CD4-positive, alpha-beta T cell (primary cell): Measurements from ENCODE around the gene RGS12. TPM values are rescaled to one million over a fixed set of nuclear protein-coding genes. Genes with fewer than 3 reads are reported as not detected.
A peak's percentile ranks its signal among the peaks of the same experiment; 100 is the strongest.
"Not testable (repeated sequence)": the region's sequence is repeated elsewhere in the genome, so short reads cannot be mapped to it uniquely, and the experiment has no call there.

Source experiments
- ATAC-seq: fragments of 200-7000 bp; cut with Tn5 transposase; one replicate; pipeline ENCODE4 v1.10.0; 2022; ENCODE audit warnings: mild to moderate bottlenecking; ENCODE audit not compliant: poor library complexity
- CTCF ChIA-PET: fragments of 350-600 bp; sonication (Branson Sonifier 250); formaldehyde crosslinking; loops from one replicate; lab custom pipeline; 2021; ENCODE audit warnings: antibody characterized with exemption, inconsistent platforms; lab: Charles Lee
- POLR2A ChIA-PET: fragments of 350-600 bp; sonication (Branson Sonifier 250); formaldehyde crosslinking; loops from one replicate; lab custom pipeline; 2021; ENCODE audit warnings: antibody characterized with exemption, inconsistent platforms; lab: Charles Lee
- DNase-seq, 14 experiments: peaks; one replicate each; pipeline ENCODE4 v3.0.0-alpha.2; 2013 to 2020; ENCODE audit warnings: mixed read lengths in 2 of 14
- H3K27ac ChIP-seq, 2 donors: one replicate each; pipeline versions ENCODE4 v1.5.1 to v1.7.0; 2013; ENCODE audit warnings: low read length in 2 of 2, low read depth in 1 of 2, mild to moderate bottlenecking in 1 of 2
- H3K27me3 ChIP-seq, 2 experiments: 1 replicate in 1 of 2; 2 replicates in 1 of 2; pipeline versions ENCODE4 v1.6.1 to v1.7.0; 2013; ENCODE audit warnings: low read length in 2 of 2, control low read depth in 1 of 2, mild to moderate bottlenecking in 1 of 2, moderate library complexity in 1 of 2; ENCODE audit not compliant: insufficient read depth in 2 of 2, control insufficient read depth in 1 of 2
- H3K36me3 ChIP-seq: one replicate; pipeline ENCODE4 v1.6.1; 2013; ENCODE audit warnings: low read length, control low read depth; ENCODE audit not compliant: insufficient read depth
- H3K4me1 ChIP-seq: one replicate; pipeline ENCODE4 v1.6.1; 2013; ENCODE audit warnings: low read length, control low read depth; ENCODE audit not compliant: insufficient read depth
- H3K4me3 ChIP-seq: one replicate; pipeline ENCODE4 v1.5.1; 2013; ENCODE audit warnings: mild to moderate bottlenecking, low read length, moderate library complexity
- H3K9me3 ChIP-seq, 2 experiments: 1 replicate in 1 of 2; 2 replicates in 1 of 2; pipeline versions ENCODE4 v1.6.1 to v1.7.0; 2013; ENCODE audit warnings: low read length in 2 of 2, mild to moderate bottlenecking in 2 of 2, control low read depth in 1 of 2, moderate library complexity in 1 of 2; ENCODE audit not compliant: control insufficient read depth in 1 of 2, insufficient read depth in 1 of 2
- H3K27ac Mint-ChIP-seq: one replicate; pipeline ENCODE4 v1.8.0; 2020; ENCODE audit warnings: mixed read lengths
- H3K27me3 Mint-ChIP-seq: one replicate; pipeline ENCODE4 v1.8.0; 2021; ENCODE audit warnings: mixed read lengths
- H3K36me3 Mint-ChIP-seq: one replicate; pipeline ENCODE4 v1.8.0; 2021; ENCODE audit warnings: low read depth, mixed read lengths
- H3K4me1 Mint-ChIP-seq: one replicate; pipeline ENCODE4 v1.8.0; 2021; ENCODE audit warnings: low read depth, mixed read lengths
- H3K4me3 Mint-ChIP-seq: one replicate; pipeline ENCODE4 v1.8.0; 2020; ENCODE audit warnings: mild to moderate bottlenecking, mixed read lengths
- H3K9me3 Mint-ChIP-seq: one replicate; pipeline ENCODE4 v1.8.0; 2020; ENCODE audit warnings: mixed read lengths
- intact Hi-C, 2 experiments: fragments of 100-400 bp; cut with DNase I in 1 of 2; cut with micrococcal nuclease in 1 of 2; formaldehyde crosslinking; loops; one replicate each; pipeline versions ENCODE4 v1.15.1 to v1.9.0; 2023 to 2025; cut with DNase I, micrococcal nuclease
- total RNA-seq, 174 experiments: library from RNA in 2 of 174; stranded (reverse) in 2 of 174; gene quantifications; one replicate each; pipeline ENCODE4 v1.2.3 and lab custom pipeline; 2021 to 2026
- TF ChIP-seq, protein P1 (sequence below): fragments of 200-600 bp; IDR thresholded peaks from one replicate; pipeline ENCODE4 v1.8.0; 2022; ENCODE audit warnings: antibody characterized with exemption, mild to moderate bottlenecking

Gene RGS12
- total RNA-seq, 2 experiments from 2014 or later, result 14.1 to 16.9 TPM

DNA sequence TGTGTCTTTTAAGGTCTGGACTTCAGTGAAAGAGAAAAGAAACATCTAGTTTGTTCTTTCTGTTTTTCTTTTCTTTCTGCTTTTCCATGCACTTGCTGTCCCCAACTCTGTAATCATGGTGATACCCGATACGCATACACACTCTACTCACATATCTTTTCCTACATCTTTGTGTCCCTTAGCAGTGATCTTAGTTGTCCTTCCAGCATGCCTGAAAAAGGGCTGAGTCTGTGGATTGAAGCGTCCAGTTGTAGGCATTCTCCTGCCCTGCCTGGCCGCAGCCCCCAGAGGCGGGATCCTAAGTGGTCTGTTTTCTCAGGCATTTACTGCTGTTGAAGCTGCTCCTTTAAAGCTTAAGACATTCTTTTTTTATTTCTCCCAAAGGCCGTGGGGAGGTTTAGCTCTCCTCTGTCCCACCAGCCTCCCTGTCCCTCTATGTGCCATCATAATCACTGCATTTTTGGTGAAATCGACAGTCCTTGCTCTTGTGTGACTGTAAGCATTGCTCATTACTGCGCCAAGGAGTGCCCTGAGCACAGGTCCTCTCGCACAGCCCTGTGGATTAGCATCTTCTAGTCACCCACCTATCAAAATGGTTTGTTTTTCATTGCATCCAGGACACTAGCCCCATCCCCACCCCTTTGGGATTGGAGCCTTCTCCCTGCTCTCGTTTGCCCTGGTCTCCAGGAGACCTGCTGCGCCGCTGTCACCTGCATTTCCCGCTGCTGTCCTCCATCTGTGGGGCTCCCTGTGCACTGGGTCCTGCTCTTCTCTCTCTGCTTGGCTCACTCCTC, 4.4 kb downstream of the RGS12 start:
- CTCF ChIA-PET, result no interaction called here
- Mint-ChIP-seq H3K27me3 (no peaks in the 10 kb centered on the region), H3K4me3 (peak overlapping the region; percentile 64)

DNA sequence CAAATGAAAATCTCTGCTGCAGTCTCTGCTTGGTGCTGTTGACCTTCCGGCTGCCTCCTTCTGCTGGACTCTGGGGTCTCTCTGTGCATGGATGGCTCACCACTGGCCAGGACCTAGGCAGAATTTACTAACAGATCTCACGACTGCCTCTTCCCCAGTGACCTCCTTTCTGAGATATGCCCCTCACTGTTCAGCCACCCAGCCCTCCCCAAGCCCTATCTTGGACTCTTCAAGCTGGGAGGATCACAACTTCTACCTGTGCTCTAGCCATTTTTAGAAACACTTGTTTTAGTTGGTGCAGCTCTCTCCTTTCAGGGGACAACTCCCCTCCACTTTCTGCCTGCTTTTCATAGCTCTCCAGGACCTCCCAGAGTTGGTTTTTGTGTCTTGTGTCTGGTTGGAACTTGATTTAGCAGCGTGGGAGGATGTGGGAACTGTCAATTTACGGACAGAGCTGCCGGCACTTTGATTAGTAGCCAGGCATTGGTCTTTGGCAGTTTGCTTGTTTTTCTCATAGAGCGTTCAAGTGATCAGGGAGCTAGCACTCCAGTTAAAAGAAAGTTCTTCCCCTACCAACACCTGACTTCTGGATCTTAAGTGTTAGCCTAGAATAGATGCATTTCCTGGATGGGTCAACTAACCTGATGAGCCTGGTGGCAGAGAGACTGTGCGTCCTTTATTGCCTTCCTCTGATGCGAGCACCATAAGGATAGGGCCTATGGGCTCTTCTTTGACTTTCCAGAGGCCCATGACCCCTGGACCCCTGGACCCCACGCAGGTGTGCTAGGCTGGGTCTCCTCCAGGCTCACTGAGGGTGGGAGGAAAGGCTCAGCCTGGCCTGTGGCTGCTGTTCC, 6.5 kb downstream of the RGS12 start:
- TF ChIP-seq, protein P1, sequence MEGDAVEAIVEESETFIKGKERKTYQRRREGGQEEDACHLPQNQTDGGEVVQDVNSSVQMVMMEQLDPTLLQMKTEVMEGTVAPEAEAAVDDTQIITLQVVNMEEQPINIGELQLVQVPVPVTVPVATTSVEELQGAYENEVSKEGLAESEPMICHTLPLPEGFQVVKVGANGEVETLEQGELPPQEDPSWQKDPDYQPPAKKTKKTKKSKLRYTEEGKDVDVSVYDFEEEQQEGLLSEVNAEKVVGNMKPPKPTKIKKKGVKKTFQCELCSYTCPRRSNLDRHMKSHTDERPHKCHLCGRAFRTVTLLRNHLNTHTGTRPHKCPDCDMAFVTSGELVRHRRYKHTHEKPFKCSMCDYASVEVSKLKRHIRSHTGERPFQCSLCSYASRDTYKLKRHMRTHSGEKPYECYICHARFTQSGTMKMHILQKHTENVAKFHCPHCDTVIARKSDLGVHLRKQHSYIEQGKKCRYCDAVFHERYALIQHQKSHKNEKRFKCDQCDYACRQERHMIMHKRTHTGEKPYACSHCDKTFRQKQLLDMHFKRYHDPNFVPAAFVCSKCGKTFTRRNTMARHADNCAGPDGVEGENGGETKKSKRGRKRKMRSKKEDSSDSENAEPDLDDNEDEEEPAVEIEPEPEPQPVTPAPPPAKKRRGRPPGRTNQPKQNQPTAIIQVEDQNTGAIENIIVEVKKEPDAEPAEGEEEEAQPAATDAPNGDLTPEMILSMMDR, result no peak
- Histone ChIP-seq H3K9me3 (peaks cover 0 to 8% of the 10 kb centered on the region in 2 experiments), H3K4me3 (no peak overlapping the region), H3K27me3 (no peaks in the 10 kb centered on the region), H3K27ac (no peak overlapping the region), H3K36me3 (no peaks in the 10 kb centered on the region), H3K4me1 (peaks cover 34% of the 10 kb centered on the region)
- intact Hi-C loops, result loop anchor here in 1 of 2 experiments (10.0 kb wide), 2 partner anchors 335 to 655 kb away; partner anchors contain the start of genes GRK4 and NOP14
- POLR2A ChIA-PET, result no interaction called here
- ATAC-seq, result no peak
- no peaks in the 10 kb centered on the region for H3K27me3 Mint-ChIP-seq
- H3K36me3 Mint-ChIP-seq, result no peaks in the 10 kb centered on the region
- no peak overlapping the region for H3K27ac Mint-ChIP-seq
- CTCF ChIA-PET, result no interaction called here
- H3K4me3 Mint-ChIP-seq, result no peak overlapping the region
- peaks cover 80% of the 10 kb centered on the region for H3K4me1 Mint-ChIP-seq
- no peaks in the 10 kb centered on the region for H3K9me3 Mint-ChIP-seq
- DNase-seq, result no peak

More for the DNA sequence above, 4.4 kb downstream of the RGS12 start:
- Mint-ChIP-seq H3K9me3 (no peaks in the 10 kb centered on the region), H3K27ac (no peak overlapping the region), H3K36me3 (no peaks in the 10 kb centered on the region), H3K4me1 (peaks cover 71% of the 10 kb centered on the region)
- Histone ChIP-seq H3K36me3 (no peaks in the 10 kb centered on the region), H3K27ac (no peak overlapping the region), H3K4me3 (no peak overlapping the region), H3K27me3 (no peaks in the 10 kb centered on the region), H3K4me1 (peaks cover 29% of the 10 kb centered on the region), H3K9me3 (peaks cover 0 to 8% of the 10 kb centered on the region in 2 experiments)
- DNase-seq (no peak), ATAC-seq (no peak)
- POLR2A ChIA-PET, result no interaction called here
- intact Hi-C loops, result loop anchor here in 1 of 2 experiments (10.0 kb wide), 2 partner anchors 332 to 658 kb away; partner anchors contain the start of genes GRK4 and NOP14
- TF ChIP-seq, protein P1, result no peak

DNA sequence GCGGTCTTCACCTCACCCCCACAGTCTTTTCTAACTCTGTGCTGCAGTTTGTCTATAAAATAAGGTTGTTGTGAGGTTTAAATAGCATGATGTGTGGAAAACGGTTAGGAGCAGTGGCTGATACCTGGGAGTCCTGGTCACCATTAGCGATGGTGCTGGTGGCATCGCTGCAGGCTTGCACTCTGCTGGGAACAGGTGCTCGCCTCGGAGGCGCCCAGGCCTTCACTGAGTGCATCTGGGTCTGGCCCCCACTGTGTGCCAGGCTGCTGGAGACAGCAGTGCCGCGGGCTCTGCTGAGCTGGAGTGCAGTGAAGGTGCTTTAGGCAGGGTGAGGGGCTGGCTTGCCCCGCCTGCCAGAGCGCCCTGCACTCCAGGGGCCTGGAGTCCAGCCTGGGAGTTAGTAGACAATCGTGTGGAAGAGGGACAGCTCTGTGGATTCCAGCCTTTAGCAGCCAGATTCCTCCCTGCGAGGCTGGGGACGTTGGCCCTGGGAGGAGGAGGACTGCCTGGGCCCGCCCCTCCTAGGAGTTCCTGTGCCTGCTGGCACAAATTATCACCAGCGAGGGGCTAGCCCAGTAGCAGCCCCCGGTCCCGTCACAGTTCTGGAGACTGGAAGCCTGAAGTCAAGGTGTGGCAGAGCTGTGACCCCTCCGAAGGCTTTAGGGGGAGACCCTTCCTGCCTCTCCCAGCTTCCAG, 7.3 kb downstream of the RGS12 start:
- DNase-seq, result no peak
- Histone ChIP-seq H3K27me3 (no peaks in the 10 kb centered on the region), H3K27ac (no peak overlapping the region), H3K9me3 (peaks cover 0 to 8% of the 10 kb centered on the region in 2 experiments), H3K4me3 (no peak overlapping the region), H3K36me3 (no peaks in the 10 kb centered on the region), H3K4me1 (peaks cover 41% of the 10 kb centered on the region)
- H3K36me3 Mint-ChIP-seq, result no peaks in the 10 kb centered on the region
- TF ChIP-seq, protein P1, result no peak
- no peak overlapping the region for H3K4me3 Mint-ChIP-seq
- no peak for ATAC-seq
- H3K27me3 Mint-ChIP-seq, result no peaks in the 10 kb centered on the region
- POLR2A ChIA-PET, result no interaction called here
- CTCF ChIA-PET, result no interaction called here
- no peaks in the 10 kb centered on the region for H3K9me3 Mint-ChIP-seq
- H3K27ac Mint-ChIP-seq, result no peak overlapping the region
- peaks cover 83% of the 10 kb centered on the region for H3K4me1 Mint-ChIP-seq
- intact Hi-C loops, result loop anchor here (10.0 kb wide), 3 partner anchors 55 to 655 kb away; partner anchors contain the start of genes GRK4 (in 1 of the 2) and NOP14 (in 1 of the 2)

- Mint-ChIP-seq H3K4me3 (peak overlapping the region; percentile 85), H3K27ac (peak overlapping the region; percentile 85), H3K4me1 (peaks cover 87% of the 10 kb centered on the region)
- H3K36me3 Mint-ChIP-seq, H3K9me3 ChIP-seq, ATAC-seq, H3K9me3 Mint-ChIP-seq, H3K27me3 ChIP-seq, CTCF ChIA-PET, DNase-seq, H3K27me3 Mint-ChIP-seq, POLR2A ChIA-PET, H3K4me3 ChIP-seq, H3K36me3 ChIP-seq, H3K27ac ChIP-seq: not testable (repeated sequence)
- H3K4me1 ChIP-seq, result peaks cover 48% of the 10 kb centered on the region
- intact Hi-C loops, result loop anchor here in 1 of 2 experiments (10.0 kb wide), 1 partner anchor 54 kb away; no protein-coding TSS in a partner anchor
These were observed 8.1 kb downstream of the RGS12 start for GRCh38 chr4:3300882-3301281.
